GM21786 (cell line): ENCODE data around the gene IQCK.

Experiments used
- ATAC-seq: cut with Tn5 transposase; IDR thresholded peaks from one replicate; pipeline ENCODE4 v1.9.1; 2021; ENCODE audit not compliant: unreplicated experiment

IQCK gene

DNA sequence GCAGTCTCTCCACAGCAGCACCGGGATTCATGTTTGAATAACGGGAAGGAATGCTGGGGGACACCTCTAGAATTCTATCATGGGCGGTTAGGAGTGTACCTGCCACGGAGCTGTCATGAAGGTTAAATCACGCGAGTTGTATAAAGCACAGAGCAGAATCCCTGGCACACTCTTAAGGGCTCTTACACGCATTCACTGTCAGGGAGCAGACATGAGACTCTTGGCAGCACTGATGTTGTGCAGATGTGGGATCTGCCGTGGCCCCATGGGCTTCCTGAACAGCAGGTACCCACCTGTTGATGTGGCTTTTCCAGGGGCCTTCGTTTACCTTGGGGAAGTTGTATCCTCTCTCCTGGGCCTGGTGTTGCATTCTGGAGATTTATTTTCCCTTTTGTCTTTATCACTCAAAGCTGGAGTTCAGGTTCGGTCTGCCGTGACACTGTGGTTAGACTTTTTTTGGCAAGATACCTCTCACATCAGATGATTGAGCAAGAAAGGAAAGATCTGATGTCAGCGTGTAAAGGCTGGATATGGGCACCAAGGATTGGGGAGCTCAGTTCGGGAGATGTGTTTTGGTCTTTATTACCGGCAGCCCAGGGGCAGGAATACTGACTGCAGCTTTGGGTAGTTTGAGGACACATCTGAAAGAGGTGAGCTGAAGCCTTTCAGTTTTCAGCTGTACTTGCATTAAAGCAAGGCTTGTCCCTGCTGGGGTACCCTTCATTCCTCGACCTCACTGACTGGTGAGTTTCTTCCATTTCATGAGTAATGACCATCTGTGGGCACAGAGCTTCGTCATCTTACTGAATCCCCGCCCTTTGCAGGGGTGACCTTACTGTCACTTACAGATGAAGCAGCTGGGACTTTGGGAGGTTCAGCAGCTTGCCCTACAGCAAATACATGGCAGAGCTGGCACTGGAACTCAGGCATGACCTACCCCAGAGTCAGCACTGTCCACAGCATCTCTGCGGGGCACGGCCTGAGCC lies 19.3 kb upstream of the IQCK start:
- ATAC-seq, result no peak

DNA sequence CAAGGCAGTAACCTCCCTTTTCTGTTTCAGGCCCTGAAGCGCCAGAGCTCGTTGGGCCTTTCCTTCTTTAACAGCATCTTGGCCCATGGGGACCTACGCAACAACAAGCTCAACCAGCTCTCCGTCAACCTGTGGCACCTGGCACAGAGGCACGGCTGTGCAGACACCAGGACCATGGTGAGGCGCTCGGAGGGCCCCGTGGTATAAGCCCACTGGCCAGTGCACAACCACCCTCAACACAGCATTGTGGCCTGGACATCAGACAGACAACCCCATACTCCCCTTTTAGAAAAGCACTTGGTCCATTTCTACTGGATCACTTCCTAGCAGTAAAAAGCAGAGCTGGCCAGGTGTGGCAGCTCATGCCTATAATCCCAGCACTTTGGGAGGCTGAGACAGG lies 18.6 kb upstream of the IQCK start:
- no peak for ATAC-seq

DNA sequence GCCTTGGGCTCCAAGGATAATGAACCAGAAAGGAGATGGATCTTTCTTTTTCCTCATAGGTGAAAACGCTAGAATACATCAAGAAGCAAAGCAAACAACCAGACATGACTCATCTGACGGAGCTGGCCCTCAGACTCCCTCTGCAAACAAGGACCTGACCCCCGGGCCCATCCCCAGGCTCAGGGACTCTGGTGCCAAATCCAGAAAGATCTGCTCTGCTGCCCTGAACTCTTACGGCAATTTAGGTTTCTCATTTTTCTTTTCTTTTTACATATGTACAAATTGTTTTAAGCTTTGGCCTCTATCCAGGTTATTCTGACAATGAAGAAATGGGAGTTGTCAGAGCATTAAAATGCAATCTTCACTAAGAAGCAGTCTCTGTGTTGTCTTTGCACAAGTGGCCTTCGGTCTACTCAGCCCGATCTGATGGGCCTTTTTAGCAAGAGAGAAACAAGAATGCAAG lies 17.7 kb upstream of the IQCK start:
- ATAC-seq, result no peak

DNA sequence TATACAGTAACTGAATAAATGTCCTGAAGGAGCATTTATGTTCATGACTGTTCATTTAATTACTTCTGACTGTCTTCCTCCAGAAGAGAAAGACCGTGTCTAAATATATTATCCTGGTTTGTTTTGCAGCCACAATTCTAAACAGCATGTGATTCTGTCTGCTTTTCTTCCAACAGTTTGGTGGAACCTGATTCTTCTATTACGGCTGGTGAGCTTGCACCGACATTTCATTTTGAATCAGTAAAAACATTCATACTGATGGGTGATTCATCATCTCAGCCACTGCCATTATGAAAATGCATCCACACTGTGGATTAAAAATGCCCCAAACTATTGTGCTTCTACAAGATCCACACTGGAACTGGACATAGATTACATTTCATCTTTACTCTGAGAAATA lies 17.0 kb upstream of the IQCK start:
- ATAC-seq, result no peak

DNA sequence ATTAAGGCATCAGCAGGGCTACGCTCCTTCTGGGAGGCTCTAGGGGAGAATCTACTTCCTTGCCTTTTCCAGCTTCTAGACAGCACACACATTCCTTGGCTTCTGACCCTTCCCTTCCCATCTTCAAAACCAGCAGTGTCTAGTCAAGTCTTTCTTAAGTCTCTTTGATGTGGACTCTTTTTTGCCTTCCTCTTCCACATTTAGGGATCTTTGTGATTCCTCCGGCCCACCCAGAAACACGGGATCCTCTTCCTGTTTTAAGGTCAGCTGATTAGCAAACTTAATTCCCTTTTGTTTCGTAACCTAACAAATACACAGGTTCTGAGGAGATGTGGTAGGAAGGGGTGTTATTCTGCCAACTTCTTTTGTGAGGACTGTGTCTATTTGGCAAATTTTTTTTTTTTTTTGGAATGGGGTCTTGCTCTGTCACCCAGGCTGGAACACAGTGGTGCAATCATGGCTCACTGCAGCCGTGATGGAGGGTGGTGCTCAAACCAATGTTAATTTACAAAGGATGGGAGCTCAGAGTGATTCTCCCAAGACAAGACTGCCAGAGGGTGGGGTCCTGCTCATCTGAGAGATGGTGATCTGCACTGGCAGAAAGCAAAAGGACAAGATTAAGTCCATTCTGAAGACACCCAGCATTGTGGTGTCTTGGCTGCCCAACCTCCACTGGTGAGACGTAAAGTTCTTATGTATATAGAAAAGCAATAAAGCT lies 14.7 kb upstream of the IQCK start:
- ATAC-seq, result no peak

DNA sequence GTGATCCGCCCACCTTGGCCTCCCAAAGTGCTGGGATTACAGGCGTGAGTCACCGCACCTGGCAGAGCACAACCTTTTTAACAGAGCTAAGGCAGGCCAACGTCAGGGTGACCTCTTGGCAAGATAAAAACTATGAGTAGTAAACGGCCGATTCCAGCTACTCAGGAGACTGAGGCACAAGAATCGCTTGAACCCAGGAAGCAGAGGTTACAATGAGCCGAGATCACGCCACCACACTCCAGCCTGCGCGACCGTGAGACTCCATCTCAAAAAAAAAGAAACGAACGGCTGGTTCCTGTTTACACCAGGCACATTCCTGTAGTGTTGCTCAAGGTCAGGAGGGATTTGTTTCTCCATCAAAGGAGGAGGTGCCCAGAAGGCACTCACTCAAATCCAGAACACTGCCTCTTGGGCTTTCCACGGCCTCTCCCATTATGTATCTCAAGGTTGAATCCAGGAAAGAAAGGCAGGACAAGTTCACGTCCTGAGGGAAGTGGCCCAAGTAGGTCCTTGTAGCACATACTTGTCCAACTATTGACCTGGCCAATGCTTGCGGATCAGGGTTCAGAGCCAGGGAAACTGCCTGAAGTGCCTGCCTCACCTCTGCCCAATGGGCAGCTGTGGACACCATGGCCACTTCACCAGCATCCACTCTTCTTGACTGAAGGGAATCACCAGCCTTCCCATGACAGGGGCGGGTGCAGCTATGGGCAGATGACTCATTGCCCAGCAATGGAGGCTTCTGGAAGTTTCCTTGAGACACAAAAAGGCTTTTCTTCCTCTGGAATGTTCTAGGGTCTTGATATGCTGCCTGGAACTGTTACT lies 13.5 kb upstream of the IQCK start:
- ATAC-seq, result no peak

DNA sequence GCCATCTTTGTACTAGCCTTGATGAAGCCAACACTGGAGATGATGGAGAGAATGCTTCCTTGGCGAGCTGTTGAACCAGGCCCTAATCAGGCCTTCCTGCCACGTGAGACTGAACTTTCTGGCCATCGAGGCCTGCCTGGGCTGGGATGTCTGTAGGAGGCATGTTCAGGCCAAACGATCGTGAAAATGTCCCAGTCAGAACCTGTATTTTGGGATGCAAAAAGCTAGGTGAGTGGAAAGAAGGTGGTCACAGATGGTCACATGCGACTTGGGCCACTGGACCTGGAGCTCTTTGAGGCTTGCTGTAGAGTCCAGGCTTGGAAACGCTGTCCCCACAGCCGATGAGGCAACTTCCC lies 12.9 kb upstream of the IQCK start:
- no peak for ATAC-seq

DNA sequence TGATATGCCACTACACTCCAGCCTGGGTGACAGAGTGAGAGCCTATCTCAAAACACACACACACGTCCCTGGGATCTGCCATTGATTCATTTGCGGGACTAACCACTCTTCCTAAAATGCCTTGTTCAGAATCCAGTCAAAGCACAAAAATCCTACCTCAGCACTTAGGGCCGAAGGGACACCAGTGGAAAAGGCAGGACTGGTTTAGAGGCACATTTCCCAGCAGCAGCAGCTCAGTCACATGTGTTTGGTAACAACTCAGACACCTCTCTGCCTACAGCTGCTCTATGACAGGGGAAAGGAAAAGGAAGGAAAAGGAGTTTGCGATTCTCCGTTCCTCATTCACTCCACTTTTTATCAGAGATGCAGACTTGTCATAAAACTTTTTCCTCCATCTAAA lies 12.2 kb upstream of the IQCK start:
- ATAC-seq, result no peak

DNA sequence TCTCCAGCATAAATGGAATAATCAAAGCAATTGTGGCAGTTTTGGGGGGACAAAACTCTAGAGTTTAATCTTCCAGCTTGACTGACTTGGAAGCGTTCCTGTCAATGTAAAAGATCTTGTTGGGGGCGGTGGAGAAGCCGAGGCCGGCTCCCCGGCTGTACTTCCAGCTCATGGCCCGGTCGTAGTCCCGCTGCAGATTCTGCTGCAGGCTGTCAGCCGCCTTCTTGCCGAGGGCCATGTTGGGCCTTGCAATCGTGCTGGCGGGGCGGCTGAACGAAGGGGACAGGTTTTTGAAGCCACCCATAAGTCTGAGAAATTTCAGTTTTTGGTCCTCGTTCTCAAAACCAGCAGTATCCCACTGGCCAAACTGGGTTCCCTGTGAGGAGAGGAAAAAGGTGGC lies 11.2 kb upstream of the IQCK start:
- no peak for ATAC-seq

DNA sequence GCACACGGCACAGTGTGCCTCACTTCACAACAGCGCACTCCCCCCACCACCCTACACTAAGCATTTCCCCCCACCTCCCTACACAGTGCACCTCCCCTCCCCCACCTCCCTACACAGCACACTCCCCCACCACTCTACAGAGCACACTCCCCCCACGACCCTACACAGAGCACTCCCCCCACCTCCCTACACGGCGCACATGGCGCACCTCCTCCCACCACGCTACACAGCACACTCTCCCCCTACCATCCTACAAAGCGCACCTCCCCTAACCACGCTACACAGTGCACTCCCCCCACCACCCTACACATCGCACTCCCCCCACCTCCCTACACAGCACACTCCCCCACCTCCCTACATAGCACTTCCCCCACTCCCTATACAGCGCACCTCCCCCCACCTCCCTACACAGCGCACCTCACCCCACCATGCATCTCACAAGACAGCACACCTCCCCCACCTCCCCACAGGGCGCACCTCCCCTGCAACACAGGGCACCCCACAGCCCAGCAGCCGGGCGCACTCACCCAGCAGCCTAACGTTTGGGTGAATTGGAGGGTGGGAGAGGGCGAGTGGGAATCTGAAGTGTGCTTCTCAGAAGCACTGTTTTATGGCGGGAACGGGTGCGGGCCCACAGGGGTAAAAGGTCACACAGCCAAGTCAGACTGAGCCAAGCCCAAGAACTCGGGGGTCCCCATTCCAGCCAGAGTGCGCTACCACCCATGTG lies 10.3 kb upstream of the IQCK start:
- no peak for ATAC-seq

DNA sequence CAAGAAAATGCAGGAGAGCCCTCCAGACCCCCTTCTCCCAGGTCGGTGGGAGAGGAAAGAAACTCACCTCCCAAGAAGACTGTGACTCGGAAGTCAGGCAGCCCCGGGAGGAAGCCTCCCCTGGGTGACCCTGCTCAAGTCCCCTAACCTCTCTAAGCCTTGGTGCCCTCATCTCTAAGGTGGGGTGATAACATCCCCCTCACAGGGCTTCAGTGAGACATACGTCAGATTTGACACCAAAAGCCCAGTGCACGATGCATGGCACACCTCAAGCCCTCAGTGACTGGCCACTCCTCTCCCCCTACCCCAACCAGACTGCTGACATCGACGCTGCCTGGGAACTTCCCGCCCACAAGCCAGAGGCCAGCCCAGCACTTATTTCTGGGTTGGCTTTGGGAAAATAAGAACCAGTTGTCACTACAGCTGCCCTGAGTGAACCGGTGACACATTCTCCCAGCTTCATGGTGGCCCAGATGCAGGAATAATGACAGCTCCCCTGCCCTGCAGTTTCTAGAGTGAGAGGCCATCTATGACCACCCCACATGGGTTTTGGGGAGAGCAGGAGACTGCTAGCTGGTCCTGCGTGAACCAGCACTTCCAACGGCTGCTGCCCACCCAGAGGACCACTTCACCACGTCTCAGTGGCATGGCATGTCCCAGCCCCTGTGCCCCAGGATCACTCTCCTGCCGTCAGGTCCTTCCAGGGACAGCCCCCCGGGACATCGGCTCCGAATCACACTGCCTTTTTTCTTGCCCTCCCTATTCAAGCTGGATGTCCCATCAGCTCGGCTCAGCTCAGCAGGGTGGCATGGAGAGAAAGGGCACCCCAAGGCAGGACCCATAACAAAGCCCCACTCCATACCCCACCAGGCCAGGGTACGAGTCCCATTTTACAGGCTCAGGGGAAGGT lies 9.5 kb upstream of the IQCK start:
- no peak for ATAC-seq

DNA sequence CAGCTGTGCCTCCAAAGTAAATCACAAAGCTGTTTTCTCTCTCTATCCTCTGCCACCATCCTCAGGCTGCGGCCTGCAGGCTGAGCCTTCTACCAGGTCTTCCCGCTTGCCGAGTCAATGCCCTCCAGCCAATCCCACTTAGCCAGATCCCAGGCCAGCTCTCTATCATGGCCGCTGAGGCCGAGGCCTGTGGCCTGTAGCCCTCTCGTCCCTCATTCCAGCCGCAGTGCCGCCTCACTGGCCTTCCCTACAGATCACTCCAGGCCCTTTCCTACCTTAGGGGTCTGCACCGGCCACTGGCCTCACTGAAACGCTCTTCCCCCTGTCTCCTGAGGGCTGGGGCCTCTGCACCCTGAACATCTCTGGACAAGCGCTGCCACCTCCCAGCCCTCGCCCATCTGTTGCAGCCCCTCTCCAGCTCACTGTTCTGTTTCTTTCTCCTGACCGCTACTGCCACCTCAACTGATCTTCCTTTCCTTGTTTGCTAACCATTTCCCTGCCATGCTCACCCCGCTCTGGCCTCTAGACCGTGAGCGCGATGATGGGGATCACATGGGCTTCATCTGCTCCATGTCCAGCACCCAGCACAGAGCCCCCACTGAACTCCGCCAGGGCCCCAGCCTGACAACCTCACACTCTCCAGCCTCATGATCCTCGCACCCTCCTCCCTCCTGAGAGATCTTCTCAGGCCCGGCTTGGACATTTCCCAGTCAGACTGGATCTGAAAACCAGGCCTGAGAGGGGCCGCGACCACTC lies 8.5 kb upstream of the IQCK start:
- ATAC-seq, result no peak

DNA sequence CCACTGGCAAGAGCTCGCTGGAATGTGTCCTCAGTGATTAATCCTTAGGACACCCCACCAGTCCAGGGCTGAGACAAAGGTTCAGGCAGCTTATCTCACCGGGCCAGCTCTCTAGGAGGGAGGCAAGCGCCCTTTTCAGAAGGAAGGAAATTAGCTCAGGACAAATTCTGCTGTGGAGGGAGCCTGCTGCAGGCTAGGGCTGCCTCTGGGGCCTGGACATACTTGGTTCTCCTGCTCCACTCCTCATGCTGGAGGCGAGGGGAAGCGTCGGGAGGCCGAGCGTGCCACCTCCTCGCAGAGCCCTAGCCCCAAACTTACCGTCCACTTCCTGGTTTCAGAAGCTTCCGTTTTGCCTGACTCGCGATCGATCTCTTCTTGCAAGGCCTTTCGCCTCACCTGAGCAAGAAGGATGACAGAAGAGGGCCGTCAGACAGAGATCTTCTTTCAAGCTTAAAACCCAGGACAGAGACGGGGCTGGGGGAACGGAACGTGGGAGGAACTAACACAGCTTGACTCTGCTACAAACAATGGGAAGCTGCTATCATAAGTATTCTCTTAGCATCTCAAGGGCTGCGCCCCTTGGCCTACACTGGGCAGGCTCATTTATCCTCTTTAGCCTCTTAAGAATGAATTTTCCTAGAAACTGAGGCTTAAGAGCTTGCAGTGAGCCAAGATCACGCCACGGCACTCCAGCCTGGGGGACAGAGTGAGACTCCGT lies 7.7 kb upstream of the IQCK start:
- ATAC-seq, result no peak

DNA sequence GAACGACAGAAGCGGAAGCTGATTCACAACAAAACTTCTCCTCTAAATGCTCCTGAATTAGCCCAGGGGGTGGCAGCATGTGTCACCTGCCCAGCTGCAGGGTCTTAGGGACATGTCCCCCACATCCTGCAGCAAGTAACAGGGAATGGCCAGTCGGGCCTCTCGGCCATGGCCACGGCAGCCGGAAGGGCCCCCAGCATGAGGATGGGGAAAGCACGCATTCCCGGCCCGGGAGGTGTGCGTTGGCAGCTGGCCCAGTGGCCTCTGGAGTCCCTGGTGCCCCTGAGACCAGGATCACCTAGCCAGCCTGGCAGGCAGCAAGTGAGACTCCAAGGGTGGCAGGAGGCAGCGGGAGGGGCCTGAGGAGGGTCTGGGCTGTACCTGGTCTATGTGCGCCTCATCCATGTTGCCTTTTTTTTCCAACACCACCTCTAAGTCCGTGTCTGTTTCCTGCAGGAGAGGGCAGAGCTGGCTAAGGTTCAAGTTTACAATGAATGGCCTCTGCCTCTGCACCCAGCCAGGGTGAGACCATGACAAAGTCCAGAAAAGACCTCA lies 7.0 kb upstream of the IQCK start:
- no peak for ATAC-seq

DNA sequence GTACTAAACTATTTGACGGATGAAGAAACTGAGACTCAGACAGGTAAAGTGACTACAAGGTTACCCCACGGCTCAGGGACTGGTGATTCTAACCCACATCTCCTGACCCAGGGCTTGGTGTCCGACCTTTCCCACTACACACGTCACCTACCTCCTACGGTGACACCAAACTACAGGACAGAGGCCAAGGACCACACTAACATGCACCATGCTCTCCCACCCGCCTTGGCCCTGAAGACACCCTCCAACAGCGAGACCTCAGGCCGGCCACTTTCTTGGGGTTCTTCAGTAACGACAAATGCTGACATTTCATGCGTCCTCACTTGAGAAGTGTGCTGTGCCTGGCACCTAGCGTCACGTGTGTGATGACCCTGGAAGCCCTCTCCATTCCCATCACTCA lies 6.4 kb upstream of the IQCK start:
- ATAC-seq, result no peak

DNA sequence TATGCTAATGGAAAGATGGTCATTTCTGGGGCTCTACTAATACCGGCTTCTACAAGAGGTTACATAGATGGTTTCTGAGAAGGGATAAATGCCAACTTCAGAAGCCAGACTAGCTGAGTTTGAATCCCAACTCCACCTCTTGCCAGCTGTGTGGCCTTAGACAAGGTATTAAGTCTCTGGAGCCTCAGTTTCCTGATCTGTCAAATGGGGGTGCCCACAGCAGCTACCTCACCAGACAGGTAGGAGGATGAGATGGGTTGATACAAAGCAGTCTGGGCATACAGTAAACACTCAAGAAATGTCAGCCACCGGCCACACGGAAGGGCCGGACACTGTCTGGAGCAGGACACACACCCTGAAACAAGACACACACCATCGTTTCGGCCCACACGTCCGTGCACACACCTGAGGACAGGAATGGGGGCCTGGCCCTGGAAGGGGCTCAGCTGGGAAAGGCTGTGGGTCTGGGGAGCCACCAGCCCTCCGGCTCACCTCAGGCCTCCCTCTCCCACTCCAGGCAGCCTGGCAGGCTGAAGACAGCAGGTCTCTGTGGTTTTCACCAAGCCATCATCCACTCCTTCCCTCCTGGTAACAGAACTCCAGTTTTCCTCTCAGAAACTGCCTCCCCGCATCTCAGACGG lies 5.5 kb upstream of the IQCK start:
- ATAC-seq, result no peak

DNA sequence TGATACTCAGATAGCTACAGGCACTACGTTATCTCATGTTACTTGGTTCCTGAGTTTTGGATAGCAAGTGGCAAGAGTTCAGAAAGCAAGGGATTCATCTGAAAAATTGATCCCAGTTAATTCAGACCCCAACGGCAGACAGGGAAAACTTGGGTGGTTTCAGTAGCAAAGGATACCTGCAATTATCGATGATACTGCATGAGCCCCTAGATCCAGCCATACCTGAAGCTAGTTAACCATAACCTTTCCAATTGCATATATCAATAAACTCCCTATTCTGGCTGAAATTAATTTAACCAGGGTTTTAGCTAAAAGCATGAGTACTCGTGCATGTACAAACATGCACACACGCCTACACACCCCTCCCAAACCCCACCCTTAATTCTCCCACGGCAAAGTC lies 4.4 kb upstream of the IQCK start:
- ATAC-seq, result no peak

DNA sequence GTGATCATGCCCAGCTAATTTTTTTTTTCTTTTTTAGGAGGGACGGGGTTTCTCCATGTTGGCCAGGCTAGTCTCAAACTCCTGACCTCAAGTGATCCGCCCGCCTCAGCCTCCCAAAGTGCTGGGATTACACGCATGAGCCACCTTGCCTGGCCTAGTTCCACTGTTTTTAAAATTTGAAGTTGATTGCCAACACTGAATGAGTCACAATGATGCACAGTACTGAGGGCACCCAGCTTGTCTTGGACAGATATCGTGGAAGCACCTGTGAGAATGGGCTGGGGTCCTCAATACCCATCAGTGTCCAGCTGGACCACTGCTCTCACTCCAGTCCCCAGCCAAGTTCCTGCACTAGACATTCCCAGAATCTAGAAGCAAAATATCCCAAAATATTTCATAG lies 2.5 kb upstream of the IQCK start:
- no peak for ATAC-seq
